Measurements from ENCODE around the gene POLQ.
A peak's percentile ranks its signal among the peaks of the same experiment; 100 is the strongest.
"Not testable (repeated sequence)": the region's sequence is repeated elsewhere in the genome, so short reads cannot be mapped to it uniquely, and the experiment has no call there.

POLQ gene

GRCh38 chr3:121505256-121505655 lies 40.5 kb downstream of the POLQ start:
- no peak for DNase-seq

GRCh38 chr3:121504618-121505017 lies 41.2 kb downstream of the POLQ start:
- no peak for DNase-seq

- DNase-seq, result no peak
These were observed 49.0 kb downstream of the POLQ start for GRCh38 chr3:121496786-121497185.

DNA sequence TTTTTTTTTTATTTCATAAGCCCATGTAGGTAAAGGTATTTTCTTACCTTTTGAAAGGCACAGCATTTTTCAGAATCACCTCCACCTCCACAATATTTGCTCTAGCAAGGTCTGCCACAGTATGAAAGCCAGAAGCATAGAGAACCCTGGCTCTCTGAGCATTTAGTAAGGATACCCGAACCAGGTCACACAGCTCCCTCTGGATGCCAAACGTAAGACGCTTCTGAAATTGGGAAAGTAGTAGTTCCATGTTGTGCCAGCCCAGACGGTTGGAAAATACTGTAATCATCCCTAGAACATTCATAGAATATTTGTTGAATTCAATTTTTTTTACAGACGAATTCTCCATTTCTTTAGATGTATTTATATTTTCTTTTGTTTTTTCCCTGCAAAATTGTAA lies 52.4 kb downstream of the POLQ start:
- no peak for DNase-seq

DNA sequence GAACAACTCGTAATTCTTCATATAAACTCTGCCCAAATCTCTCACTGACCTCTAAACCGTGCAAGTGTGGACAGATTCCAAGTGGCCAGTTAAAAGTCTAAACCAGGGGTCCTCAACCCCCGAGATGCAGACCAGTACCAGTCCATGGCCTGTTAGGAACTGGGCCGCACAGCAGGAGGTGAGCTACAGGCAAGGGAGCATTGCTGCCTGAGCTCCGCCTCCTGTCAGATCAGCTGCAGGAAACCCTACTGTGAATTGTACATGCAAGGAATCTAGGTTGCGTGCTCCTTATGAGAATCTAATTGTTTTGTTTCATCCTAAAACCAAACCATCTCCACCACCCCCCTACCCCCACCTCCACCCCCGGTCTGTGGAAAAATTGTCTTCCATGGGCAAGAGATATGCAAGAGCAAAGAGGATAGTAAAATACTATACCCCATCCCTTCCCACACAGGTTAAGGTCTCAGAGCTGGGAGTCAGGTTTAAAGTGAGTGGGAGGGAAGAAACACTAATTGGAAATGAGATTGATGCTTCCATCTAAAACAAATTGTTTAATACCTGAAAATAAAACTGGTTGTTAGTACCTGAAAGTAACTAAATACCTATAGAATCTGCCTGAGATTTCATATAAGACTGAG lies 54.0 kb downstream of the POLQ start:
- DNase-seq, result no peak

DNA sequence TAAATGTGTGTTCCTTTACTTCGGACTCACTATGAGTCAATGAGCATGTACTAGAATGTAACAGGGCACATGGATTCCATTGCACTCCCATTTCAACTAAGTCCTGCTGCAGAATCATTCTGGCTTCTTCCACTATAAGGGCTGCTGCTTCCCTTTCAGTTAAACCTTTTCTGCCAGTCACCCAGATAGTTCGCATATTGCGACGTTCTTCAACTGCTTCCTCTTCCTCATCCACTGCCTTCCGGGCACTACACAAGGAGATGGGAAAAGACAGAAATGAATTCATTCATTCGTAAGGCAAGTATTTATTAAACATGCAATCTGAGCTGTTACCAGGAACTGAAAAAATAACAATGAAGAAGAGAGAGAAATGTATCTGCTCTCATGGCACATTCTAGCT lies 55.6 kb downstream of the POLQ start:
- DNase-seq, result no peak

GRCh38 chr3:121488628-121489027 lies 57.2 kb downstream of the POLQ start:
- no peak for DNase-seq

- DNase-seq, result no peak
These were observed 62.5 kb downstream of the POLQ start for GRCh38 chr3:121483290-121483689.

DNA sequence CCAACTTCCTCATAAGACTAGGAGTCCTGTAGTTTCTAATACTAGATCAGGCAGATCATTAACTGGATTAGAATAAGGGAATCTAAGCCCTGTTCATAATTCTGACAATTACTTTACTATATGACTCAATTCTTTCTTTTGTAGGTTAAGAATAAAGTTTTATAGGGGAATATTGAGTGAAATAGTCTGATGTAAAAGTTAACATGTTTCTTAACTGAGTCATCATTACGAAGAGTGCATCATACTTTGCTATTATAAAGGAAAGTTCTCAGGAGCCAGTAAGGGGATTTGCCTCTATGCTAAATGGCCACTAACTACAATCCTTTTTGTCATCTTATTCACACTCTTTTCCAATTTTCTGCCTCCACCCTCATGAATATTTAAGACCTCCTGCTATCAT lies 63.1 kb downstream of the POLQ start:
- no peak for DNase-seq

- no peak for DNase-seq
These were observed 64.5 kb downstream of the POLQ start for GRCh38 chr3:121481106-121481880.

- DNase-seq, result no peak
These were observed 68.2 kb downstream of the POLQ start for GRCh38 chr3:121477589-121477988.

- DNase-seq, result no peak
These were observed 72.8 kb downstream of the POLQ start for GRCh38 chr3:121473001-121473400.

DNA sequence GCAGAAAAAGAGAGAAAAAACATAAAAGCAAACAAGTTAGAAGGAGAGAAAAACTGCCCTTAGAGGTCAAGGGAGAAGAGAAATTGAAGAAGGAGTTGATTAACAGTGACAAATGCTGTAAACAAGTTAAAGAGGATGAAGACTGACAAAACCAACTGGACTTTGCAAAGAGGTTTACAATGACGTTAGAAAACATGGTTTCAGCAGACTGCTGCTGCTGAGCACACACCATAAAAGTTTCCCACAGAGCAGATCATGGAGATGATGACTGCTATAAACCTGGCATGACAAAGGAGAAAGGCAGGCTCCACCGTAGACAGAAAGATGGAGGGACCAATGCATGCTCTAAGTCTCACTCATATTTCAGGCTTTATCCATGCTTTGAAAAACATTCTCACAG lies 78.7 kb downstream of the POLQ start:
- no peak for DNase-seq

- DNase-seq, result no peak
These were observed 82.0 kb downstream of the POLQ start for GRCh38 chr3:121463745-121464144.

DNA sequence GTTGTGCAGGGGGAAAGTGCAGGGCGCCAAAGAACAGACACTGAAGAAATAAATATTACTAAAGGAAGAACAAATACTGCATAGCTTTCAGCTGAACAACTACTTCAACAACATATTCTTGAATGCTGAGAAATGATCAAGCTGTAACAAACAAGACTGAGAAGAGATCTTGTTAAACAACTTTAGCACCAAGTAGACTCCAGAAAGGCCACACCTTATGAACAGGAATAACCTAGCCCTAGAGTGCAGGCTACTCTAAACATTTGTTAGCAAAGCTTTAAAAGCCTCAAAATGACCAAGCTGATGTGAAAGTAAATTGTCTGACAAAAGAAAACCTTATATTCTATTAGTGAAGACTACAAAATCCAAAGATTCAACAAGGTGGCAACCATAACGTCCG lies 83.2 kb downstream of the POLQ start:
- DNase-seq, result no peak

DNA sequence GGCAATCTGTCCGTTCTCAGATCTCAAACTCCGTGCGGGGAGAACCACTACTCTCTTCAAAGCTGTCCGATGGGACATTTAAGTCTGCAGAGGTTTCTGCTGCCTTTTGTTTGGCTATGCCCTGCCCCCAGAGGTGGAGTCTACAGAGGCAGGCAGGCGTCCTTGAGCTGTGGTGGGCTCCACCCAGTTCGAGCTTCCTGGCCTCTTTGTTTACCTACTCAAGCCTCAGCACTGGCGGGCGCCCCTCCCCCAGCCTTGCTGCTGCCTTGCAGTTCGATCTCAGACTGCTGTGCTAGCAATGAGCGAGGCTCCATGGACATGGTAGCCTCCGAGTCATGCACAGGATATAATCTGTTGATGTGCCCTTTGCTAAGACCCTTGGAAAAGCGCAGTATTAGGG lies 94.0 kb downstream of the POLQ start:
- not testable (repeated sequence) for DNase-seq

GRCh38 chr3:121443456-121443855 lies 102.3 kb downstream of the POLQ start:
- DNase-seq, result no peak

DNA sequence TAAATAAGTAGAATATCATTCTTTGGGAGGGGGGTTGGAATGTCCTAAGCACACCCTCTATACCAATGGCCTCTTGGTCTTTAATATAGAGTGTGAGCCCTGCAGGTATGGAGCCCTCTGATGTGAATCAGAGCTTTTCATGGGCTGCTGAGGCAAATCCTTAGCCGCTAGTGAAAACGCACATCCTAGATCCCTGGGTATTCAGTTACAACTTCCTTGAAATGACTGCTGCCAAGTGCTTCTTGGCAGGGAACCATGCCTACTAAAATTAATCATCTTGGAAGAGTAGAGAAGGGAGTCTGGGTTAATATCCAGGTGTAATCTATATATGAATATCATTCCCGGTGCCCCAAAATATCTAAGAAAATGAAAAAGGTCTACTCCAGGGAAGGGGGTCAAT lies 109.1 kb downstream of the POLQ start:
- DNase-seq, result no peak

- DNase-seq, result no peak
These were observed 109.7 kb downstream of the POLQ start for GRCh38 chr3:121436074-121436473.

GRCh38 chr3:121431726-121432517 lies 113.9 kb downstream of the POLQ start:
- peak; percentile 7 to 29 for DNase-seq

DNA sequence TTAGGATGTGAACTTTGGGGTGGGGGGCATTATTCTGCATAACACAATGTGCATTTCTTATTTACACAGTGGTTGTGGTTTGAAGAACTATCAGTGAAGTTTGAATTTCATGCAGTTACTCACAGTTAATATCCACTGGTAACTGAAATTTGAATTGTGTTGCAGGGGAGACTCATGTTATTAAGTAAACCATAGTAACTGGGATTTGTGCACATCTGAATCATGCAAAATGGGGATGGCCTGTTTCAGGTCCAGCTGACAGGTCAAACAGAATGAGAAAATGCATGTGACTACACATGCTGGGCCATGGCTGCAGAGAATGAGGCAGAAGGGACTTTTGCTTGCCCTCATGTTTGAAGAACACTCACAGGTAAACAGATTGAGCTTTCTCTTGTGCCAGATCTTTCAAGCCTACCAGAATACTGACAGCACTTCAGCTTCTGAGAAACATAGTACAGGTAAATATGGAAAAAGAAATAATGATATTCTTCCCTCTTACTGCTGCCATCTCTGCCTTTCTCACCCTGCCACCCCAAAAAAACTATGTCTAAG lies 115.0 kb downstream of the POLQ start:
- DNase-seq, result no peak

DNA sequence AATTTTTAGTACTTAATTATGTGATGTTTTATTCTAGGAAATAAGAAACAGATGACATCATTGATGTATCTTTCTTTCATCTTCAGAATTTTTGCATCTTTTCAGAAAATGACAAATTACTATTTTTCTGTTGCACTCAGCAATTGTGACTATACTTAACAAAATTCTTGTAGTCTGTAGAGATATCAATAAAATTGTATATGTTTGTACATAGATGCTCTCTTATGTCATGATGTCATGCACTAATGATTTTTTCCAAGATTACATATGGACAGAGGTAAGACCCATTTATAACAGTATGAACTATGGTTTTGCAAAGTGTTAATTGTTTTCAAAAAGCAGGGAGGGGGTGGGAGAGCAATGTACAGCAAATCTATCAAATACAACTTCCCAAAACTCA lies 121.2 kb downstream of the POLQ start:
- DNase-seq, result no peak

GRCh38 chr3:121418182-121418581 lies 127.6 kb downstream of the POLQ start:
- DNase-seq, result no peak

DNA sequence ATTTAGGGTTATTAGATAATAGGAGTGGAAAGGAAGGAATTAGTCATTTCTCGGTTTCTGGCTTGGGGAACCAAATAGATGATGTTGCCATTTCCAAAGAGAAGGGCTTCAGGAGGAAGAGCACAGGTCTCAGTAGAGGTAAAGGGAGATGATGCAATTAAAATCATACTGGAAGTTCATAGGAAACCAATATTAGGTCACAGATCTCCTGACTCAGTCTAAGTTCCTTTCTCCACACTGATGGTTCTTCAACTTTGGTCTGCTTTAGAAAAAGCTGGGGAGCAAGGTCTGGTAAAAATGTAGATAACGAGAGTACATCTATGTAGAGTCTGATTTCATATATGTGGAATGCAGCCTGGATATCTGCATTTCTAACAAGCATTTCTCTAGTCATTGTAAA lies 130.9 kb downstream of the POLQ start:
- DNase-seq, result no peak

All from activated CD4-positive, alpha-beta T cell treated with anti-CD3 and anti-CD28 coated beads, Interleukin-2, amount 50 U/mL, for 48 hours (primary cell).